IMR-90 (cell line): Measurements from ENCODE around the gene CEP152. TPM values are rescaled to one million over a fixed set of nuclear protein-coding genes. Genes with fewer than 3 reads are reported as not detected.

Experiments
- ATAC-seq: fragments of 200-7000 bp; cut with Tn5 transposase; 2 replicates; pipeline ENCODE4 v1.9.1; 2020; ENCODE audit warnings: low read depth, mild to moderate bottlenecking, moderate library complexity
- BruUV-seq: library from RNA; stranded (reverse); fragments of 400-500 nt; replicated peaks from 2 replicates; lab custom pipeline; 2021; lab: Mats Ljungman, UMichigan
- CTCF ChIA-PET: fragments of 300-600 bp; formaldehyde crosslinking; extraction: SDS; loops from one replicate; lab custom pipeline; 2021; ENCODE audit warnings: antibody characterized with exemption; lab: Yijun Ruan, JAX
- POLR2A ChIA-PET: fragments of 300-600 bp; sonication (Branson Sonifier 250); formaldehyde crosslinking; loops from one replicate; lab custom pipeline; 2022; ENCODE audit warnings: antibody characterized with exemption; ENCODE audit not compliant: unreplicated experiment; lab: Charles Lee
- DNase-seq: peaks from one replicate; pipeline ENCODE4 v3.0.0; 2013
- H2AFZ ChIP-seq: replicated peaks from 2 replicates; pipeline ENCODE3; 2013; ENCODE audit warnings: low read length, mild to moderate bottlenecking; ENCODE audit not compliant: poor library complexity
- H2AK5ac ChIP-seq: 2 replicates; pipeline ENCODE4 v1.6.1; 2013; ENCODE audit warnings: low read depth, low read length, inconsistent platforms
- H2AK9ac ChIP-seq: replicated peaks from 2 replicates; pipeline ENCODE3; 2013; ENCODE audit warnings: mild to moderate bottlenecking, low read depth, low read length, moderate library complexity; ENCODE audit not compliant: poor library complexity
- H2BK120ac ChIP-seq: 2 replicates; pipeline ENCODE4 v1.6.1; 2013; ENCODE audit warnings: low read depth, low read length, inconsistent platforms
- H2BK15ac ChIP-seq: 3 replicates; pipeline ENCODE4 v1.6.1; 2013; ENCODE audit warnings: low read depth, low read length, inconsistent platforms
- H2BK20ac ChIP-seq: 2 replicates; pipeline ENCODE4 v1.6.1; 2013; ENCODE audit warnings: low read depth, mild to moderate bottlenecking, inconsistent platforms, low read length, moderate library complexity
- H2BK5ac ChIP-seq: 2 replicates; pipeline ENCODE4 v1.6.1; 2013; ENCODE audit warnings: mild to moderate bottlenecking, low read depth, low read length, inconsistent platforms; ENCODE audit not compliant: poor library complexity, severe bottlenecking
- H3K14ac ChIP-seq: replicated peaks from 2 replicates; pipeline ENCODE4 v1.6.1; 2013; ENCODE audit warnings: low read depth, low read length, inconsistent platforms
- H3K18ac ChIP-seq: 2 replicates; pipeline ENCODE4 v1.6.1; 2013; ENCODE audit warnings: low read depth, low read length, control low read depth
- H3K23ac ChIP-seq: 2 replicates; pipeline ENCODE4 v1.6.1; 2013; ENCODE audit warnings: low read depth, low read length, inconsistent platforms
- H3K27ac ChIP-seq: 2 replicates; pipeline ENCODE4 v1.5.1; 2013; ENCODE audit warnings: mild to moderate bottlenecking, control low read depth, low read length; ENCODE audit not compliant: insufficient read depth
- H3K27me3 ChIP-seq: 2 replicates; pipeline ENCODE4 v1.6.1; 2013; ENCODE audit warnings: low read length; ENCODE audit not compliant: control insufficient read depth, insufficient read depth
- H3K36me3 ChIP-seq: 2 replicates; pipeline ENCODE4 v1.6.1; 2013; ENCODE audit warnings: low read length, mixed read lengths; ENCODE audit not compliant: control insufficient read depth, insufficient read depth
- H3K4ac ChIP-seq: 2 replicates; pipeline ENCODE4 v1.6.1; 2013; ENCODE audit warnings: low read depth, low read length, inconsistent platforms
- H3K4me1 ChIP-seq: 2 replicates; pipeline ENCODE4 v1.6.1; 2013; ENCODE audit warnings: low read length, mixed read lengths; ENCODE audit not compliant: control insufficient read depth, insufficient read depth
- H3K4me2 ChIP-seq: 2 replicates; pipeline ENCODE4 v1.6.1; 2013; ENCODE audit warnings: low read depth, mild to moderate bottlenecking, control low read depth, low read length, moderate library complexity
- H3K4me3 ChIP-seq: 2 replicates; pipeline ENCODE4 v1.5.1; 2013; ENCODE audit warnings: low read depth, mild to moderate bottlenecking, control low read depth, low read length, moderate library complexity; ENCODE audit not compliant: insufficient read depth
- H3K56ac ChIP-seq: 2 replicates; pipeline ENCODE4 v1.6.1; 2013; ENCODE audit warnings: low read length, inconsistent platforms; ENCODE audit not compliant: insufficient read depth; ENCODE audit errors: extremely low read depth
- H3K79me1 ChIP-seq, 2 experiments: 2 replicates each; pipeline ENCODE4 v1.6.1; 2013; ENCODE audit warnings: low read length in 2 of 2, inconsistent platforms in 1 of 2, low read depth in 1 of 2
- H3K9ac ChIP-seq: 2 replicates; pipeline ENCODE4 v1.6.1; 2013; ENCODE audit warnings: low read depth, low read length, control low read depth
- H3K9me1 ChIP-seq: 2 replicates; pipeline ENCODE4 v1.6.1; 2013; ENCODE audit warnings: low read length, inconsistent platforms; ENCODE audit not compliant: insufficient read depth
- H3K9me3 ChIP-seq: 2 replicates; pipeline ENCODE4 v1.6.1; 2013; ENCODE audit warnings: low read length; ENCODE audit not compliant: control insufficient read depth, insufficient read depth
- H4K20me1 ChIP-seq: 2 replicates; pipeline ENCODE4 v1.6.1; 2013; ENCODE audit warnings: low read length, inconsistent platforms; ENCODE audit not compliant: insufficient read depth
- H4K5ac ChIP-seq: 2 replicates; pipeline ENCODE4 v1.6.1; 2013; ENCODE audit warnings: mild to moderate bottlenecking, low read depth, low read length, control low read depth
- H4K8ac ChIP-seq, 2 experiments: 2 replicates each; pipeline ENCODE4 v1.6.1; 2013; ENCODE audit warnings: low read depth in 2 of 2, low read length in 2 of 2, control low read depth in 1 of 2, inconsistent platforms in 1 of 2
- H4K91ac ChIP-seq: 2 replicates; pipeline ENCODE4 v1.6.1; 2013; ENCODE audit warnings: low read depth, low read length, inconsistent platforms; ENCODE audit not compliant: insufficient read depth
- BHLHE40 ChIP-seq: fragments of 150-350 bp; IDR thresholded peaks from 2 replicates; pipeline ENCODE4 v1.6.1; 2016; ENCODE audit warnings: mild to moderate bottlenecking, low read depth, low read length
- MAFK ChIP-seq: IDR thresholded peaks from 2 replicates; pipeline ENCODE4 v1.6.1; 2012; ENCODE audit warnings: low read depth, low read length, improper control_type of control experiment
- POLR2A ChIP-seq: IDR thresholded peaks from 2 replicates; pipeline ENCODE4 v1.6.1; 2012; ENCODE audit warnings: mild to moderate bottlenecking, low read depth, low read length
- WGBS, 2 experiments: methylation state at CpG; one replicate each; pipeline versions ENCODE4 v1.1.5 to v1.1.7; 2013; ENCODE audit warnings: missing lambda C conversion rate in 2 of 2; ENCODE audit not compliant: insufficient read length in 1 of 2; ENCODE audit errors: extremely low coverage in 2 of 2; 5-methylcytosine and 5-hydroxymethylcytosine counted together
- dilution Hi-C: fragments of 300-500 bp; cut with HindIII; formaldehyde crosslinking; loops from one replicate; pipeline ENCODE4 v1.14.3; 2018; ENCODE audit warnings: low sequenced_read_pairs; ENCODE audit not compliant: unreplicated experiment
- in situ Hi-C: fragments of 300-500 bp; cut with MboI; formaldehyde crosslinking; loops from 3 replicates; pipeline ENCODE4 v1.14.3; 2019; ENCODE audit warnings: low sequenced_read_pairs, inconsistent platforms, mixed read lengths
- intact Hi-C: fragments of 100-400 bp; cut with micrococcal nuclease; formaldehyde crosslinking; loops from 2 replicates; pipeline ENCODE4 v1.10.0; 2022
- polyA plus RNA-seq, 3 experiments: library from polyadenylated mRNA; depleted of rRNA; stranded (reverse); fragments of >200 nt; gene quantifications; 2 replicates each; pipeline ENCODE4 v1.2.3, GENCODE V29; 2012; ENCODE audit warnings: low replicate concordance in 1 of 3
- total RNA-seq: library from RNA; depleted of rRNA; stranded (reverse); fragments of >200 nt; gene quantifications from 2 replicates; pipeline ENCODE4 v1.2.3, GENCODE V29; 2012

CEP152 gene
- total and polyA plus RNA-seq, 2 of the 4 experiments (the other 2 are of a cell fraction): 2.1 to 7.3 TPM

GRCh38 chr15:48708641-48709040, 102.2 kb downstream of the CEP152 start:
- Histone ChIP-seq H3K56ac (no peak overlapping the region), H3K4me3 (no peak overlapping the region), H2AFZ (no peak overlapping the region), H3K14ac (no peak overlapping the region), H3K9me1 (no peaks in the 10 kb centered on the region), H4K5ac (no peak overlapping the region), H3K18ac (no peak overlapping the region), H4K8ac (no peak overlapping the region), H3K4ac (no peak overlapping the region), H2BK120ac (no peak overlapping the region), H4K91ac (no peak overlapping the region), H3K9ac (no peak overlapping the region), H3K27me3 (no peaks in the 10 kb centered on the region), H2BK5ac (no peak overlapping the region), H3K36me3 (no peaks in the 10 kb centered on the region), H2AK5ac (no peak overlapping the region), H2BK15ac (no peak overlapping the region), H3K27ac (no peak overlapping the region), H3K4me1 (no peaks in the 10 kb centered on the region), H2AK9ac (no peak overlapping the region), H2BK20ac (no peak overlapping the region), H3K23ac (no peak overlapping the region), H3K9me3 (no peaks in the 10 kb centered on the region), H3K79me1 (no peaks in the 10 kb centered on the region), H3K4me2 (no peak overlapping the region), H4K20me1 (no peaks in the 10 kb centered on the region)
- TF ChIP-seq MAFK (no peak), BHLHE40 (no peak), POLR2A (no peak)
- no peak for DNase-seq
- no TSS peak for BruUV-seq
- CTCF ChIA-PET: interaction anchor here (0.6 kb wide), 1 partner anchor 93 kb away, joined by 3 read pairs; no protein-coding TSS in a partner anchor
- dilution Hi-C loops (no loop called here), in situ Hi-C loops (loop anchor here (25.0 kb wide), 1 partner anchor 1429 kb away; no protein-coding TSS in a partner anchor), intact Hi-C loops (no loop called here)
- WGBS, 2 experiments: no CpG with 5 or more reads among the region's 1 CpG
- ATAC-seq: no peak
- POLR2A ChIA-PET: no interaction called here
